IMR-90 (cell line): ENCODE results near the gene ARV1. TPM values are rescaled to one million over a fixed set of nuclear protein-coding genes. Genes with fewer than 3 reads are reported as not detected.

Experiments
- ATAC-seq: fragments of 200-7000 bp; cut with Tn5 transposase; 2 replicates; pipeline ENCODE4 v1.9.1; 2020; ENCODE audit warnings: low read depth, mild to moderate bottlenecking, moderate library complexity
- BruUV-seq: library from RNA; stranded (reverse); fragments of 400-500 nt; replicated peaks from 2 replicates; lab custom pipeline; 2021; lab: Mats Ljungman, UMichigan
- CTCF ChIA-PET: fragments of 300-600 bp; formaldehyde crosslinking; extraction: SDS; loops from one replicate; lab custom pipeline; 2021; ENCODE audit warnings: antibody characterized with exemption; lab: Yijun Ruan, JAX
- POLR2A ChIA-PET: fragments of 300-600 bp; sonication (Branson Sonifier 250); formaldehyde crosslinking; loops from one replicate; lab custom pipeline; 2022; ENCODE audit warnings: antibody characterized with exemption; ENCODE audit not compliant: unreplicated experiment; lab: Charles Lee
- DNase-seq: peaks from one replicate; pipeline ENCODE4 v3.0.0; 2013
- H2AFZ ChIP-seq: replicated peaks from 2 replicates; pipeline ENCODE3; 2013; ENCODE audit warnings: low read length, mild to moderate bottlenecking; ENCODE audit not compliant: poor library complexity
- H2AK5ac ChIP-seq: 2 replicates; pipeline ENCODE4 v1.6.1; 2013; ENCODE audit warnings: low read depth, low read length, inconsistent platforms
- H2AK9ac ChIP-seq: replicated peaks from 2 replicates; pipeline ENCODE3; 2013; ENCODE audit warnings: mild to moderate bottlenecking, low read depth, low read length, moderate library complexity; ENCODE audit not compliant: poor library complexity
- H2BK120ac ChIP-seq: 2 replicates; pipeline ENCODE4 v1.6.1; 2013; ENCODE audit warnings: low read depth, low read length, inconsistent platforms
- H2BK15ac ChIP-seq: 3 replicates; pipeline ENCODE4 v1.6.1; 2013; ENCODE audit warnings: low read depth, low read length, inconsistent platforms
- H2BK20ac ChIP-seq: 2 replicates; pipeline ENCODE4 v1.6.1; 2013; ENCODE audit warnings: low read depth, mild to moderate bottlenecking, inconsistent platforms, low read length, moderate library complexity
- H2BK5ac ChIP-seq: 2 replicates; pipeline ENCODE4 v1.6.1; 2013; ENCODE audit warnings: mild to moderate bottlenecking, low read depth, low read length, inconsistent platforms; ENCODE audit not compliant: poor library complexity, severe bottlenecking
- H3K14ac ChIP-seq: replicated peaks from 2 replicates; pipeline ENCODE4 v1.6.1; 2013; ENCODE audit warnings: low read depth, low read length, inconsistent platforms
- H3K18ac ChIP-seq: 2 replicates; pipeline ENCODE4 v1.6.1; 2013; ENCODE audit warnings: low read depth, low read length, control low read depth
- H3K23ac ChIP-seq: 2 replicates; pipeline ENCODE4 v1.6.1; 2013; ENCODE audit warnings: low read depth, low read length, inconsistent platforms
- H3K27ac ChIP-seq: 2 replicates; pipeline ENCODE4 v1.5.1; 2013; ENCODE audit warnings: mild to moderate bottlenecking, control low read depth, low read length; ENCODE audit not compliant: insufficient read depth
- H3K27me3 ChIP-seq: 2 replicates; pipeline ENCODE4 v1.6.1; 2013; ENCODE audit warnings: low read length; ENCODE audit not compliant: control insufficient read depth, insufficient read depth
- H3K36me3 ChIP-seq: 2 replicates; pipeline ENCODE4 v1.6.1; 2013; ENCODE audit warnings: low read length, mixed read lengths; ENCODE audit not compliant: control insufficient read depth, insufficient read depth
- H3K4ac ChIP-seq: 2 replicates; pipeline ENCODE4 v1.6.1; 2013; ENCODE audit warnings: low read depth, low read length, inconsistent platforms
- H3K4me1 ChIP-seq: 2 replicates; pipeline ENCODE4 v1.6.1; 2013; ENCODE audit warnings: low read length, mixed read lengths; ENCODE audit not compliant: control insufficient read depth, insufficient read depth
- H3K4me2 ChIP-seq: 2 replicates; pipeline ENCODE4 v1.6.1; 2013; ENCODE audit warnings: low read depth, mild to moderate bottlenecking, control low read depth, low read length, moderate library complexity
- H3K4me3 ChIP-seq: 2 replicates; pipeline ENCODE4 v1.5.1; 2013; ENCODE audit warnings: low read depth, mild to moderate bottlenecking, control low read depth, low read length, moderate library complexity; ENCODE audit not compliant: insufficient read depth
- H3K56ac ChIP-seq: 2 replicates; pipeline ENCODE4 v1.6.1; 2013; ENCODE audit warnings: low read length, inconsistent platforms; ENCODE audit not compliant: insufficient read depth; ENCODE audit errors: extremely low read depth
- H3K79me1 ChIP-seq, 2 experiments: 2 replicates each; pipeline ENCODE4 v1.6.1; 2013; ENCODE audit warnings: low read length in 2 of 2, inconsistent platforms in 1 of 2, low read depth in 1 of 2
- H3K9ac ChIP-seq: 2 replicates; pipeline ENCODE4 v1.6.1; 2013; ENCODE audit warnings: low read depth, low read length, control low read depth
- H3K9me1 ChIP-seq: 2 replicates; pipeline ENCODE4 v1.6.1; 2013; ENCODE audit warnings: low read length, inconsistent platforms; ENCODE audit not compliant: insufficient read depth
- H3K9me3 ChIP-seq: 2 replicates; pipeline ENCODE4 v1.6.1; 2013; ENCODE audit warnings: low read length; ENCODE audit not compliant: control insufficient read depth, insufficient read depth
- H4K20me1 ChIP-seq: 2 replicates; pipeline ENCODE4 v1.6.1; 2013; ENCODE audit warnings: low read length, inconsistent platforms; ENCODE audit not compliant: insufficient read depth
- H4K5ac ChIP-seq: 2 replicates; pipeline ENCODE4 v1.6.1; 2013; ENCODE audit warnings: mild to moderate bottlenecking, low read depth, low read length, control low read depth
- H4K8ac ChIP-seq, 2 experiments: 2 replicates each; pipeline ENCODE4 v1.6.1; 2013; ENCODE audit warnings: low read depth in 2 of 2, low read length in 2 of 2, control low read depth in 1 of 2, inconsistent platforms in 1 of 2
- H4K91ac ChIP-seq: 2 replicates; pipeline ENCODE4 v1.6.1; 2013; ENCODE audit warnings: low read depth, low read length, inconsistent platforms; ENCODE audit not compliant: insufficient read depth
- NFE2L2 ChIP-seq: fragments of 150-350 bp; IDR thresholded peaks from 2 replicates; pipeline ENCODE4 v1.6.1; 2016; ENCODE audit warnings: low read depth, mild to moderate bottlenecking, low read length
- RFX5 ChIP-seq: IDR thresholded peaks from 2 replicates; pipeline ENCODE4 v1.8.0; 2012; ENCODE audit warnings: low read depth, mild to moderate bottlenecking, low read length, moderate library complexity
- WGBS, 2 experiments: methylation state at CpG; one replicate each; pipeline versions ENCODE4 v1.1.5 to v1.1.7; 2013; ENCODE audit warnings: missing lambda C conversion rate in 2 of 2; ENCODE audit not compliant: insufficient read length in 1 of 2; ENCODE audit errors: extremely low coverage in 2 of 2; 5-methylcytosine and 5-hydroxymethylcytosine counted together
- dilution Hi-C: fragments of 300-500 bp; cut with HindIII; formaldehyde crosslinking; loops from one replicate; pipeline ENCODE4 v1.14.3; 2018; ENCODE audit warnings: low sequenced_read_pairs; ENCODE audit not compliant: unreplicated experiment
- in situ Hi-C: fragments of 300-500 bp; cut with MboI; formaldehyde crosslinking; loops from 3 replicates; pipeline ENCODE4 v1.14.3; 2019; ENCODE audit warnings: low sequenced_read_pairs, inconsistent platforms, mixed read lengths
- intact Hi-C: fragments of 100-400 bp; cut with micrococcal nuclease; formaldehyde crosslinking; loops from 2 replicates; pipeline ENCODE4 v1.10.0; 2022
- polyA plus RNA-seq, 3 experiments: library from polyadenylated mRNA; depleted of rRNA; stranded (reverse); fragments of >200 nt; gene quantifications; 2 replicates each; pipeline ENCODE4 v1.2.3, GENCODE V29; 2012; ENCODE audit warnings: low replicate concordance in 1 of 3
- total RNA-seq: library from RNA; depleted of rRNA; stranded (reverse); fragments of >200 nt; gene quantifications from 2 replicates; pipeline ENCODE4 v1.2.3, GENCODE V29; 2012
- TF ChIP-seq, protein P1 (sequence below): conservative IDR thresholded peaks from 2 replicates; pipeline ENCODE4 v1.5.1; 2012; ENCODE audit warnings: mild to moderate bottlenecking, low read depth, low read length, improper control_type of control experiment

ARV1 gene
- total and polyA plus RNA-seq, 2 of the 4 experiments (the other 2 are of a cell fraction): 19.0 to 22.9 TPM

DNA sequence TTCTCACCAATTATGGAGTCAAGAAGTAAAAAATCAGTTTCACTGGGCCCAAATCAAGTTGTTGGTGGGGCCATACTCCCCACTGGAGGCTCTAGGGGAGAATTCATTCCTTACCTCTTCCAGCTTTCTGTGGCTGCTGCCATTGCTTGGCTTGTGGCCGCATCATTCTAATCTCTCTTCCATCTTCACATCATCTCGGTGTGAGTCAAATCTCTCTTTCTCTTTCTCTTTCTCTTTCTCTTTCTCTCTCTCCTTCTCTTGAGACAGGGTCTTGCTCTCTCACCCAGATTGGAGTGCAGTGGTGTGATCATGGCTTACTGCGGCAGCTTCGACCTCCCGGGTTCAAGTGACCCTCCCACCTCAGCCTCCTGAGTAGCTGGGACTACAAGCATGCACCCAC lies 33.1 kb downstream of the ARV1 start:
- no peaks in the 10 kb centered on the region; the same call in 1 of the 2 replicates for H3K9me3 ChIP-seq
- no peak overlapping the region for H3K23ac ChIP-seq
- ChIA-PET CTCF (no interaction called here), POLR2A (no interaction called here)
- H3K79me1 ChIP-seq: no peaks in the 10 kb centered on the region
- dilution Hi-C loops: no loop called here
- no peak overlapping the region for H3K9ac ChIP-seq
- H3K18ac ChIP-seq: no peak overlapping the region
- no peak overlapping the region for H2BK15ac ChIP-seq
- no peak overlapping the region for H3K4ac ChIP-seq
- no peaks in the 10 kb centered on the region for H4K20me1 ChIP-seq
- DNase-seq: no peak
- no peak overlapping the region for H3K4me2 ChIP-seq
- no peak overlapping the region for H2AK9ac ChIP-seq
- H2BK120ac ChIP-seq: no peak overlapping the region
- H2BK5ac ChIP-seq: no peak overlapping the region
- no peaks in the 10 kb centered on the region for H3K4me1 ChIP-seq
- H4K5ac ChIP-seq: no peak overlapping the region
- H3K4me3 ChIP-seq: no peak overlapping the region
- H4K8ac ChIP-seq: no peak overlapping the region
- H4K91ac ChIP-seq: no peak overlapping the region
- H3K27me3 ChIP-seq: no peaks in the 10 kb centered on the region
- BruUV-seq: no TSS peak
- H3K14ac ChIP-seq: no peak overlapping the region
- no peak overlapping the region for H3K27ac ChIP-seq
- no peak overlapping the region for H2AK5ac ChIP-seq
- TF ChIP-seq NFE2L2 (no peak), RFX5 (no peak)
- TF ChIP-seq, protein P1, sequence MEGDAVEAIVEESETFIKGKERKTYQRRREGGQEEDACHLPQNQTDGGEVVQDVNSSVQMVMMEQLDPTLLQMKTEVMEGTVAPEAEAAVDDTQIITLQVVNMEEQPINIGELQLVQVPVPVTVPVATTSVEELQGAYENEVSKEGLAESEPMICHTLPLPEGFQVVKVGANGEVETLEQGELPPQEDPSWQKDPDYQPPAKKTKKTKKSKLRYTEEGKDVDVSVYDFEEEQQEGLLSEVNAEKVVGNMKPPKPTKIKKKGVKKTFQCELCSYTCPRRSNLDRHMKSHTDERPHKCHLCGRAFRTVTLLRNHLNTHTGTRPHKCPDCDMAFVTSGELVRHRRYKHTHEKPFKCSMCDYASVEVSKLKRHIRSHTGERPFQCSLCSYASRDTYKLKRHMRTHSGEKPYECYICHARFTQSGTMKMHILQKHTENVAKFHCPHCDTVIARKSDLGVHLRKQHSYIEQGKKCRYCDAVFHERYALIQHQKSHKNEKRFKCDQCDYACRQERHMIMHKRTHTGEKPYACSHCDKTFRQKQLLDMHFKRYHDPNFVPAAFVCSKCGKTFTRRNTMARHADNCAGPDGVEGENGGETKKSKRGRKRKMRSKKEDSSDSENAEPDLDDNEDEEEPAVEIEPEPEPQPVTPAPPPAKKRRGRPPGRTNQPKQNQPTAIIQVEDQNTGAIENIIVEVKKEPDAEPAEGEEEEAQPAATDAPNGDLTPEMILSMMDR: no peak
- no CpG with 5 or more reads among the region's 5 CpGs for WGBS, 2 experiments
- intact Hi-C loops: no loop called here
- in situ Hi-C loops: no loop called here
- peaks cover 3% of the 10 kb centered on the region; the same call in 1 of the 2 replicates for H3K36me3 ChIP-seq
- ATAC-seq: no peak
- H2AFZ ChIP-seq: no peak overlapping the region
- no peak overlapping the region for H3K56ac ChIP-seq
- H2BK20ac ChIP-seq: no peak overlapping the region
- H3K9me1 ChIP-seq: no peaks in the 10 kb centered on the region
